Measurements from ENCODE around the gene RAB7B.

DNA sequence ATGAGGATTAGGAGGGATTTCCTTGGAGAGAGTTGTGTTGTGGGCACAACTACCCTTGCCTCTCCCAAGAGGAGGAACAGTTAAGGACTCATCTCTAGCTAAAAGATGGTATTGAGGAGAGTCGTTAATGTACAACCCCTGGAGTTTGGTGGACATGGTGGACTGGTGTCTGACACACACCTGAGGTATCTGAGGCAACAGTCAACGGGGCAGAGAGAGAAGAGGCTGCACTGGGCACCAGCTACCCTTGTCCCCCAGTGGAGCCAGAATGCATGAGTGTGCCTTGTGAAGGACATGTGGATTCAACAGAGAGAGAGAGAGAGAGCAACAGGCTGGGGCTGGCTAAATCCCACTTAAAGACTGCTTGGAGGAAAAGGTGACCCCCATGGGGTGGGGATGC, 13.0 kb downstream of the RAB7B start:
- TF ChIP-seq POLR2A (IDR thresholded peaks at IDR 0.05) (no peak), EP300 (IDR thresholded peaks at IDR 0.05) (no peak), POLR2AphosphoS5 (IDR thresholded peaks at IDR 0.05) (no peak)
- TF ChIP-seq, protein P1, sequence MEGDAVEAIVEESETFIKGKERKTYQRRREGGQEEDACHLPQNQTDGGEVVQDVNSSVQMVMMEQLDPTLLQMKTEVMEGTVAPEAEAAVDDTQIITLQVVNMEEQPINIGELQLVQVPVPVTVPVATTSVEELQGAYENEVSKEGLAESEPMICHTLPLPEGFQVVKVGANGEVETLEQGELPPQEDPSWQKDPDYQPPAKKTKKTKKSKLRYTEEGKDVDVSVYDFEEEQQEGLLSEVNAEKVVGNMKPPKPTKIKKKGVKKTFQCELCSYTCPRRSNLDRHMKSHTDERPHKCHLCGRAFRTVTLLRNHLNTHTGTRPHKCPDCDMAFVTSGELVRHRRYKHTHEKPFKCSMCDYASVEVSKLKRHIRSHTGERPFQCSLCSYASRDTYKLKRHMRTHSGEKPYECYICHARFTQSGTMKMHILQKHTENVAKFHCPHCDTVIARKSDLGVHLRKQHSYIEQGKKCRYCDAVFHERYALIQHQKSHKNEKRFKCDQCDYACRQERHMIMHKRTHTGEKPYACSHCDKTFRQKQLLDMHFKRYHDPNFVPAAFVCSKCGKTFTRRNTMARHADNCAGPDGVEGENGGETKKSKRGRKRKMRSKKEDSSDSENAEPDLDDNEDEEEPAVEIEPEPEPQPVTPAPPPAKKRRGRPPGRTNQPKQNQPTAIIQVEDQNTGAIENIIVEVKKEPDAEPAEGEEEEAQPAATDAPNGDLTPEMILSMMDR (IDR thresholded peaks at IDR 0.05), result no peak
